ENCODE data around the gene ZNF407. TPM values are rescaled to one million over a fixed set of nuclear protein-coding genes. Genes with fewer than 3 reads are reported as not detected.

The ZNF407 gene
- total RNA-seq, 1 donor from 2014 or later: 18.3 TPM

- Mint-ChIP-seq H3K27me3 (ENCODE audit: low read depth) (no peaks in the 10 kb centered on the region), H3K27ac (no peak overlapping the region), H3K36me3 (ENCODE audit: low read depth) (no peaks in the 10 kb centered on the region), H3K9me3 (no peaks in the 10 kb centered on the region), H3K4me3 (ENCODE audit: low read depth) (no peak overlapping the region), H3K4me1 (ENCODE audit: low read depth) (no peaks in the 10 kb centered on the region)
- DNase-seq (ENCODE audit: low spot score): no peak
- intact Hi-C loops (cut with micrococcal nuclease): no loop called here
Observed at GRCh38 chr18:74708169-74708568, 110.5 kb downstream of the ZNF407 start.

GRCh38 chr18:74709452-74709851, 111.8 kb downstream of the ZNF407 start:
- no peaks in the 10 kb centered on the region for H3K27me3 Mint-ChIP-seq (ENCODE audit: low read depth)
- no peaks in the 10 kb centered on the region for H3K9me3 Mint-ChIP-seq
- H3K4me3 Mint-ChIP-seq (ENCODE audit: low read depth): no peak overlapping the region
- H3K27ac Mint-ChIP-seq: no peak overlapping the region
- intact Hi-C loops (cut with micrococcal nuclease): no loop called here
- DNase-seq (ENCODE audit: low spot score): no peak
- H3K4me1 Mint-ChIP-seq (ENCODE audit: low read depth): no peaks in the 10 kb centered on the region
- H3K36me3 Mint-ChIP-seq (ENCODE audit: low read depth): no peaks in the 10 kb centered on the region

- no peak for DNase-seq (ENCODE audit: low spot score)
- Mint-ChIP-seq H3K27me3 (ENCODE audit: low read depth) (no peaks in the 10 kb centered on the region), H3K27ac (no peak overlapping the region), H3K4me1 (ENCODE audit: low read depth) (no peaks in the 10 kb centered on the region), H3K9me3 (no peaks in the 10 kb centered on the region), H3K4me3 (ENCODE audit: low read depth) (no peak overlapping the region), H3K36me3 (ENCODE audit: low read depth) (no peaks in the 10 kb centered on the region)
- intact Hi-C loops (cut with micrococcal nuclease): no loop called here
Observed at GRCh38 chr18:74714120-74714519, 116.5 kb downstream of the ZNF407 start.

GRCh38 chr18:74714791-74715190, 117.1 kb downstream of the ZNF407 start:
- Mint-ChIP-seq H3K9me3 (no peaks in the 10 kb centered on the region), H3K27ac (no peak overlapping the region), H3K4me1 (ENCODE audit: low read depth) (no peaks in the 10 kb centered on the region), H3K27me3 (ENCODE audit: low read depth) (no peaks in the 10 kb centered on the region), H3K36me3 (ENCODE audit: low read depth) (no peaks in the 10 kb centered on the region), H3K4me3 (ENCODE audit: low read depth) (no peak overlapping the region)
- intact Hi-C loops (cut with micrococcal nuclease): no loop called here
- DNase-seq (ENCODE audit: low spot score): no peak

GRCh38 chr18:74715306-74715705, 117.6 kb downstream of the ZNF407 start:
- no peak overlapping the region for H3K27ac Mint-ChIP-seq
- no peak overlapping the region for H3K4me3 Mint-ChIP-seq (ENCODE audit: low read depth)
- no peak for DNase-seq (ENCODE audit: low spot score)
- intact Hi-C loops (cut with micrococcal nuclease): no loop called here
- no peaks in the 10 kb centered on the region for H3K27me3 Mint-ChIP-seq (ENCODE audit: low read depth)
- H3K4me1 Mint-ChIP-seq (ENCODE audit: low read depth): no peaks in the 10 kb centered on the region
- no peaks in the 10 kb centered on the region for H3K9me3 Mint-ChIP-seq
- no peaks in the 10 kb centered on the region for H3K36me3 Mint-ChIP-seq (ENCODE audit: low read depth)

- H3K27me3 Mint-ChIP-seq (ENCODE audit: low read depth): no peaks in the 10 kb centered on the region
- no peak overlapping the region for H3K27ac Mint-ChIP-seq
- H3K4me1 Mint-ChIP-seq (ENCODE audit: low read depth): peaks cover 2% of the 10 kb centered on the region
- H3K4me3 Mint-ChIP-seq (ENCODE audit: low read depth): no peak overlapping the region
- H3K9me3 Mint-ChIP-seq: no peaks in the 10 kb centered on the region
- no peak for DNase-seq (ENCODE audit: low spot score)
- intact Hi-C loops (cut with micrococcal nuclease): no loop called here
- H3K36me3 Mint-ChIP-seq (ENCODE audit: low read depth): no peaks in the 10 kb centered on the region
Observed at GRCh38 chr18:74715865-74716712, 118.4 kb downstream of the ZNF407 start.

- intact Hi-C loops (cut with micrococcal nuclease): no loop called here
- Mint-ChIP-seq H3K27ac (no peak overlapping the region), H3K4me1 (ENCODE audit: low read depth) (peaks cover 6% of the 10 kb centered on the region), H3K4me3 (ENCODE audit: low read depth) (no peak overlapping the region), H3K27me3 (ENCODE audit: low read depth) (no peaks in the 10 kb centered on the region), H3K9me3 (no peaks in the 10 kb centered on the region), H3K36me3 (ENCODE audit: low read depth) (no peaks in the 10 kb centered on the region)
- DNase-seq (ENCODE audit: low spot score): no peak
Observed at GRCh38 chr18:74718312-74718711, 120.6 kb downstream of the ZNF407 start.

- no peak for DNase-seq (ENCODE audit: low spot score)
- Mint-ChIP-seq H3K4me3 (ENCODE audit: low read depth) (no peak overlapping the region), H3K9me3 (no peaks in the 10 kb centered on the region), H3K36me3 (ENCODE audit: low read depth) (no peaks in the 10 kb centered on the region), H3K27me3 (ENCODE audit: low read depth) (no peaks in the 10 kb centered on the region), H3K4me1 (ENCODE audit: low read depth) (peaks cover 14% of the 10 kb centered on the region), H3K27ac (no peak overlapping the region)
- intact Hi-C loops (cut with micrococcal nuclease): no loop called here
Observed at GRCh38 chr18:74722237-74722636, 124.6 kb downstream of the ZNF407 start.

GRCh38 chr18:74724186-74724585, 126.5 kb downstream of the ZNF407 start:
- Mint-ChIP-seq H3K27ac (no peak overlapping the region), H3K9me3 (no peaks in the 10 kb centered on the region), H3K4me3 (ENCODE audit: low read depth) (no peak overlapping the region), H3K27me3 (ENCODE audit: low read depth) (no peaks in the 10 kb centered on the region), H3K36me3 (ENCODE audit: low read depth) (no peaks in the 10 kb centered on the region), H3K4me1 (ENCODE audit: low read depth) (peaks cover 14% of the 10 kb centered on the region)
- DNase-seq (ENCODE audit: low spot score): no peak
- intact Hi-C loops (cut with micrococcal nuclease): no loop called here

GRCh38 chr18:74725690-74726089, 128.0 kb downstream of the ZNF407 start:
- H3K27ac Mint-ChIP-seq: no peak overlapping the region

GRCh38 chr18:74728586-74728985, 130.9 kb downstream of the ZNF407 start:
- Mint-ChIP-seq H3K27me3 (ENCODE audit: low read depth) (no peaks in the 10 kb centered on the region), H3K9me3 (no peaks in the 10 kb centered on the region), H3K4me1 (ENCODE audit: low read depth) (peaks cover 8% of the 10 kb centered on the region), H3K36me3 (ENCODE audit: low read depth) (no peaks in the 10 kb centered on the region), H3K27ac (no peak overlapping the region), H3K4me3 (ENCODE audit: low read depth) (no peak overlapping the region)
- intact Hi-C loops (cut with micrococcal nuclease): no loop called here
- DNase-seq (ENCODE audit: low spot score): no peak

More at GRCh38 chr18:74725690-74726089, 128.0 kb downstream of the ZNF407 start:
- Mint-ChIP-seq H3K4me3 (ENCODE audit: low read depth) (no peak overlapping the region), H3K27me3 (ENCODE audit: low read depth) (no peaks in the 10 kb centered on the region), H3K4me1 (ENCODE audit: low read depth) (peaks cover 12% of the 10 kb centered on the region), H3K9me3 (no peaks in the 10 kb centered on the region), H3K36me3 (ENCODE audit: low read depth) (no peaks in the 10 kb centered on the region)
- intact Hi-C loops (cut with micrococcal nuclease): no loop called here
- DNase-seq (ENCODE audit: low spot score): no peak

- no peak for DNase-seq (ENCODE audit: low spot score)
- Mint-ChIP-seq H3K4me3 (ENCODE audit: low read depth) (no peak overlapping the region), H3K27me3 (ENCODE audit: low read depth) (no peaks in the 10 kb centered on the region), H3K9me3 (no peaks in the 10 kb centered on the region), H3K4me1 (ENCODE audit: low read depth) (peaks cover 8% of the 10 kb centered on the region), H3K36me3 (ENCODE audit: low read depth) (no peaks in the 10 kb centered on the region), H3K27ac (no peak overlapping the region)
- intact Hi-C loops (cut with micrococcal nuclease): no loop called here
Observed at GRCh38 chr18:74731097-74731496, 133.4 kb downstream of the ZNF407 start.

- no peaks in the 10 kb centered on the region for H3K4me1 Mint-ChIP-seq (ENCODE audit: low read depth)
- no peaks in the 10 kb centered on the region for H3K36me3 Mint-ChIP-seq (ENCODE audit: low read depth)
- intact Hi-C loops (cut with micrococcal nuclease): no loop called here
- no peaks in the 10 kb centered on the region for H3K9me3 Mint-ChIP-seq
- no peak overlapping the region for H3K27ac Mint-ChIP-seq
- no peak overlapping the region for H3K4me3 Mint-ChIP-seq (ENCODE audit: low read depth)
- no peaks in the 10 kb centered on the region for H3K27me3 Mint-ChIP-seq (ENCODE audit: low read depth)
- no peak for DNase-seq (ENCODE audit: low spot score)
Observed at GRCh38 chr18:74732380-74732779, 134.7 kb downstream of the ZNF407 start.

Measured in activated T-helper 2 cell treated with anti-CD3 and anti-CD28 coated beads, Interferon-gamma antibody, Interleukin-2, Interleukin-4, amounts not matched to agents 10 μg/mL and 5 μg/mL and 100 μg/mL, durations not matched to agents 14 hours and 24 hours and 36 hours (primary cell).